Right lobe of liver (tissue), 6 donors: Measurements from ENCODE around the gene ARHGEF16. TPM values are rescaled to one million over a fixed set of nuclear protein-coding genes. Genes with fewer than 3 reads are reported as not detected.

ENCODE experiments used
- ATAC-seq, 4 donors: fragments of 200-7000 bp; cut with Tn5 transposase; one replicate each; pipeline ENCODE4 v1.9.1; 2020; ENCODE audit warnings: mild to moderate bottlenecking in 4 of 4, moderate library complexity in 4 of 4
- DNase-seq, 3 donors: peaks; one replicate each; pipeline ENCODE4 v3.0.0-alpha.2; 2020
- H3K27ac ChIP-seq, 3 donors: fragments of 200-600 bp; one replicate each; pipeline ENCODE4 v1.8.0; 2022
- H3K27me3 ChIP-seq, 2 donors: fragments of 200-600 bp; one replicate each; pipeline ENCODE4 v1.8.0; 2022
- H3K36me3 ChIP-seq, 4 donors: fragments of 200-600 bp; sonication (generic) in 1 of 4; one replicate each; pipeline versions ENCODE4 v1.5.1 to v1.8.0; 2017 to 2022; ENCODE audit warnings: control low read depth in 1 of 4
- H3K4me1 ChIP-seq, 4 donors: fragments of 200-600 bp; sonication (generic) in 1 of 4; one replicate each; pipeline versions ENCODE4 v1.5.1 to v1.8.0; 2017 to 2022; ENCODE audit warnings: control low read depth in 1 of 4
- H3K4me3 ChIP-seq, 3 donors: fragments of 200-600 bp; one replicate each; pipeline ENCODE4 v1.8.0; 2022
- H3K9me3 ChIP-seq, 4 donors: fragments of 200-600 bp; sonication (generic) in 1 of 4; one replicate each; pipeline versions ENCODE4 v1.5.1 to v1.8.0; 2017 to 2022; ENCODE audit warnings: control low read depth in 1 of 4
- CTCF ChIP-seq, 4 donors: fragments of 200-600 bp in 3 of 4; fragments of 450-650 bp in 1 of 4; IDR thresholded peaks; one replicate each; pipeline versions ENCODE4 v1.5.1 to v1.8.0; 2016 to 2022; ENCODE audit warnings: antibody characterized with exemption in 4 of 4, mild to moderate bottlenecking in 2 of 4
- POLR2A ChIP-seq: fragments of 450-650 bp; IDR thresholded peaks from one replicate; pipeline ENCODE4 v1.6.1; 2017; ENCODE audit warnings: antibody characterized with exemption, mild to moderate bottlenecking
- WGBS: methylation state at CpG from one replicate; pipeline ENCODE4 v1.1.6; 2018; ENCODE audit warnings: low coverage, low lambda C conversion rate; ENCODE audit not compliant: insufficient coverage; ENCODE audit errors: missing lambda C conversion rate; 5-methylcytosine and 5-hydroxymethylcytosine counted together
- intact Hi-C, 2 donors: fragments of 100-400 bp; cut with DNase I; formaldehyde crosslinking; loops; one replicate each; pipeline versions ENCODE4 v1.11.2 to v1.14.1; 2022
- total RNA-seq, 6 experiments: library from RNA; depleted of rRNA in 2 of 6; stranded (reverse); fragments of >200 nt in 2 of 6; fragmentation: NEBNext Ultra II Directional in 3 of 6; extraction: Animal tissue kit (Norgen Biotek cat#: 25700) in 3 of 6; gene quantifications; one replicate each; pipeline versions ENCODE4 v1.1.0 to v1.2.4, GENCODE V29; 2016 to 2023
- donor health status: DM: no; HTN: yes; CAD: no.
- donor health status: DM: no; HTN: no; CAD: no.
- donor health status: DM: no; HTN: no; CAD: no.
- donor health status: DM: no; HTN: yes; CAD: no.
- donor health status: DM: no; HTN: yes; CAD: no.

The ARHGEF16 gene
- total RNA-seq, 6 experiments from 2014 or later = 2.1 to 16.3 (median 7.5) TPM

- Histone ChIP-seq H3K36me3 (no peaks in the 10 kb centered on the region), H3K27ac (no peak overlapping the region), H3K4me1 (no peaks in the 10 kb centered on the region), H3K9me3 (no peaks in the 10 kb centered on the region), H3K4me3 (no peak overlapping the region), H3K27me3 (no peaks in the 10 kb centered on the region)
- intact Hi-C loops = no loop called here
- DNase-seq = peak in 1 of 3 donors; percentile 11
- TF ChIP-seq CTCF (IDR thresholded peaks at IDR 0.05) (no peak), POLR2A (no peak)
- 60% methylated on average over 2 of the region's 17 CpGs for whole genome bisulfite sequencing
- no peak for ATAC-seq
Observed at GRCh38 chr1:3431686-3432085, 22.8 kb upstream of the ARHGEF16 start.

GRCh38 chr1:3432306-3432705, 22.2 kb upstream of the ARHGEF16 start:
- WGBS = no CpG with 5 or more reads among the region's 15 CpGs
- Histone ChIP-seq H3K36me3 (no peaks in the 10 kb centered on the region), H3K27me3 (no peaks in the 10 kb centered on the region), H3K4me3 (no peak overlapping the region), H3K4me1 (no peaks in the 10 kb centered on the region), H3K27ac (no peak overlapping the region), H3K9me3 (no peaks in the 10 kb centered on the region)
- intact Hi-C loops = no loop called here
- no peak for TF ChIP-seq POLR2A
- DNase-seq (peak in 1 of 3 donors; percentile 10), ATAC-seq (no peak)

GRCh38 chr1:3433076-3433475, 21.4 kb upstream of the ARHGEF16 start:
- H3K36me3 ChIP-seq = no peaks in the 10 kb centered on the region

GRCh38 chr1:3433596-3434320, 20.7 kb upstream of the ARHGEF16 start:
- no peaks in the 10 kb centered on the region for H3K27me3 ChIP-seq
- DNase-seq (peak in 1 of 3 donors; percentile 10), ATAC-seq (no peak)
- no peaks in the 10 kb centered on the region for H3K4me1 ChIP-seq
- no peak for TF ChIP-seq CTCF (IDR thresholded peaks at IDR 0.05)
- TF ChIP-seq POLR2A = no peak
- 73% methylated on average over 9 of the region's 31 CpGs for WGBS
- H3K4me3 ChIP-seq = no peak overlapping the region
- H3K27ac ChIP-seq = no peak overlapping the region
- no peaks in the 10 kb centered on the region for H3K36me3 ChIP-seq
- no peaks in the 10 kb centered on the region for H3K9me3 ChIP-seq
- intact Hi-C loops = no loop called here

More at GRCh38 chr1:3433076-3433475, 21.4 kb upstream of the ARHGEF16 start:
- TF ChIP-seq POLR2A (no peak), CTCF (IDR thresholded peaks at IDR 0.05) (no peak)
- H3K4me3 ChIP-seq = no peak overlapping the region
- no peak for ATAC-seq
- no peaks in the 10 kb centered on the region for H3K4me1 ChIP-seq
- WGBS = 71% methylated on average over 5 of the region's 14 CpGs
- H3K27ac ChIP-seq = no peak overlapping the region
- H3K9me3 ChIP-seq = no peaks in the 10 kb centered on the region
- peak in 1 of 3 donors; percentile 8 for DNase-seq
- intact Hi-C loops = no loop called here
- no peaks in the 10 kb centered on the region for H3K27me3 ChIP-seq

GRCh38 chr1:3434406-3435110, 19.9 kb upstream of the ARHGEF16 start:
- DNase-seq (peak in 1 of 3 donors; percentile 13), ATAC-seq (no peak)
- 83% methylated on average over 18 of the region's 40 CpGs for WGBS
- TF ChIP-seq POLR2A = no peak
- no peak for TF ChIP-seq CTCF (IDR thresholded peaks at IDR 0.05)
- no peaks in the 10 kb centered on the region for H3K36me3 ChIP-seq
- H3K27ac ChIP-seq = no peak overlapping the region
- no peak overlapping the region for H3K4me3 ChIP-seq
- intact Hi-C loops = no loop called here
- H3K9me3 ChIP-seq = no peaks in the 10 kb centered on the region
- no peaks in the 10 kb centered on the region for H3K4me1 ChIP-seq
- H3K27me3 ChIP-seq = no peaks in the 10 kb centered on the region
